Activated T-cell treated with anti-CD3 and anti-CD28 coated beads, Interleukin-2, amount 50 U/mL, for 24 hours (primary cell): Measurements from ENCODE around the gene DUOXA2.

Source experiments
- DNase-seq: peaks from one replicate; pipeline ENCODE4 v3.0.0-alpha.2; 2020
- H3K27ac Mint-ChIP-seq: 2 replicates; pipeline ENCODE4 v1.8.0; 2020; ENCODE audit warnings: mild to moderate bottlenecking, mixed read lengths
- H3K27me3 Mint-ChIP-seq: 2 replicates; pipeline ENCODE4 v1.8.0; 2020; ENCODE audit warnings: mixed read lengths
- H3K36me3 Mint-ChIP-seq: 2 replicates; pipeline ENCODE4 v1.8.0; 2020; ENCODE audit warnings: low read depth, mixed read lengths
- H3K4me1 Mint-ChIP-seq: 2 replicates; pipeline ENCODE4 v1.8.0; 2020; ENCODE audit warnings: low read depth, mixed read lengths
- H3K4me3 Mint-ChIP-seq: 2 replicates; pipeline ENCODE4 v1.8.0; 2020; ENCODE audit warnings: mild to moderate bottlenecking, moderate library complexity, mixed read lengths
- H3K9me3 Mint-ChIP-seq: 2 replicates; pipeline ENCODE4 v1.8.0; 2020; ENCODE audit warnings: mixed read lengths

DUOXA2 gene

DNA sequence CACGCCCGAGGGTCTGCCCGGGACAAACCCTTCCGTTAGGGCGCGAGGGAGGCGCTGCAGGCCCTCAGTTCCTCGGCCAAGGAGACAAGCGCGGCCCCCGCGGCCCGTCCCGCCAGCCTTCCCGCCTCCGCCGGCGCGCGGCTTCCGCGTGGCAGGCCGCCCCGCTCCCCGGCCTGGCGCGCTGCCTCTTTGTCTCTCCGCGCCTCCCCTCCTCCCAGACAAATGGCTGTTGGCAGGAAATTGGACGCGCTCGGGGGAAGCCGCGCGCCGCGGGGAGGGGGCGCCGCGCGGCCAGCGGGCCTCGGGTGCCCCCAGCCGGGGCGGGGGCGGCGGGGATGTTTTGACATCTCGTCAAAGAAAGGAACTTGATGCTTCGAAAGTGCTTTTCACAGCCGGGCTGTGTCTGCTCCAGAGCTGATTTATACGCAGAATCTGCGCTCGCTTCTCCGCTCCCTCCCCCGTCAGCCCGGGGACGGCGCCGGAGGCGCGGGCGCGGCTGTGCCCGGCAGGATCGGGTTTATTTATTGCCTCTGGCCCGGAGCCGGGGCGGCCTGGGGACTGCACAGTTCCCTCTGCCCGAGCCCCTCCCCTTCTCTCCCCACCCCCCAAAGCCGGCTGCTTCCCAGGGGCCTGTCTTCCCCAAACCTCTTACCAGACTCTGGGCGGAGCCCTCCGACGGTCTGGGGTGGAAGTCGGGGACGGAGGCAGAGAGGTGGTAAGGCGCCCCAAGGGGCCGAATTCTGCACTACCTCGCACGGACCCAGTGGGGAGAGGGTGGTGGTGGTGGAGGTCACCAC is 52.9 kb downstream of the DUOXA2 start:
- Mint-ChIP-seq H3K4me3 (peak overlapping the region; percentile 69), H3K4me1 (peaks cover 13% of the 10 kb centered on the region), H3K9me3 (no peaks in the 10 kb centered on the region), H3K27ac (peak overlapping the region; percentile 80), H3K36me3 (peaks cover 7% of the 10 kb centered on the region), H3K27me3 (no peaks in the 10 kb centered on the region)
- DNase-seq: peak; percentile 88

- DNase-seq: no peak
- Mint-ChIP-seq H3K36me3 (peaks cover 7% of the 10 kb centered on the region), H3K9me3 (no peaks in the 10 kb centered on the region), H3K4me3 (peak overlapping the region; percentile 69), H3K27ac (peak overlapping the region; percentile 80), H3K4me1 (peaks cover 13% of the 10 kb centered on the region), H3K27me3 (no peaks in the 10 kb centered on the region)
These were observed 53.6 kb downstream of the DUOXA2 start for GRCh38 chr15:45167631-45168205.
